Glutamatergic neuron (in vitro differentiated cells): Measurements from ENCODE around the gene UMAD1. TPM values are rescaled to one million over a fixed set of nuclear protein-coding genes. Genes with fewer than 3 reads are reported as not detected.

Experiments
- DNase-seq: peaks from one replicate; pipeline ENCODE4 v3.0.0; 2022
- H3K27ac Mint-ChIP-seq: one replicate; pipeline ENCODE4 v1.8.0; 2020; ENCODE audit warnings: mild to moderate bottlenecking, mixed read lengths, inconsistent platforms; ENCODE audit not compliant: unreplicated experiment
- H3K27me3 Mint-ChIP-seq: one replicate; pipeline ENCODE4 v1.8.0; 2020; ENCODE audit warnings: mild to moderate bottlenecking, moderate library complexity, mixed read lengths, inconsistent platforms; ENCODE audit not compliant: unreplicated experiment
- H3K36me3 Mint-ChIP-seq: one replicate; pipeline ENCODE4 v1.8.0; 2020; ENCODE audit warnings: mild to moderate bottlenecking, mixed read lengths, inconsistent platforms; ENCODE audit not compliant: unreplicated experiment
- H3K4me1 Mint-ChIP-seq: one replicate; pipeline ENCODE4 v1.8.0; 2020; ENCODE audit warnings: mild to moderate bottlenecking, low read depth, mixed read lengths, inconsistent platforms; ENCODE audit not compliant: unreplicated experiment
- H3K4me3 Mint-ChIP-seq: one replicate; pipeline ENCODE4 v1.8.0; 2020; ENCODE audit warnings: mild to moderate bottlenecking, mixed read lengths, inconsistent platforms; ENCODE audit not compliant: unreplicated experiment
- H3K9me3 Mint-ChIP-seq: one replicate; pipeline ENCODE4 v1.8.0; 2020; ENCODE audit warnings: mild to moderate bottlenecking, moderate library complexity, mixed read lengths, inconsistent platforms; ENCODE audit not compliant: unreplicated experiment
- CTCF ChIP-seq: fragments of 200-600 bp; sonication (generic); IDR thresholded peaks from one replicate; pipeline ENCODE4 v1.5.0; 2021; ENCODE audit not compliant: partially characterized antibody, unreplicated experiment
- total RNA-seq: library from RNA; stranded (reverse); fragmentation: NEBNext Ultra II Directional; extraction: Animal tissue kit (Norgen Biotek cat#: 25700); gene quantifications from one replicate; pipeline ENCODE4 v1.2.1, GENCODE V29; 2021; ENCODE audit not compliant: unreplicated experiment

UMAD1 gene
- total RNA-seq, 1 donor from 2014 or later = 5.2 TPM

- H3K27ac Mint-ChIP-seq = no peak overlapping the region
- H3K9me3 Mint-ChIP-seq = no peaks in the 10 kb centered on the region
- H3K4me1 Mint-ChIP-seq = peaks cover 16% of the 10 kb centered on the region
- TF ChIP-seq CTCF = no peak
- H3K27me3 Mint-ChIP-seq = no peaks in the 10 kb centered on the region
- H3K4me3 Mint-ChIP-seq = no peak overlapping the region
- no peaks in the 10 kb centered on the region for H3K36me3 Mint-ChIP-seq
- DNase-seq = no peak
Observed at GRCh38 chr7:7920481-7920880, 279.9 kb downstream of the UMAD1 start.

- no peaks in the 10 kb centered on the region for H3K9me3 Mint-ChIP-seq
- H3K27me3 Mint-ChIP-seq = no peaks in the 10 kb centered on the region
- H3K36me3 Mint-ChIP-seq = no peaks in the 10 kb centered on the region
- no peak for TF ChIP-seq CTCF
- no peak for DNase-seq
- H3K4me3 Mint-ChIP-seq = no peak overlapping the region
- H3K27ac Mint-ChIP-seq = no peak overlapping the region
- H3K4me1 Mint-ChIP-seq = peaks cover 16% of the 10 kb centered on the region
Observed at GRCh38 chr7:7921830-7922229, 281.3 kb downstream of the UMAD1 start.

- H3K27me3 Mint-ChIP-seq = no peaks in the 10 kb centered on the region
- no peak overlapping the region for H3K27ac Mint-ChIP-seq
- H3K4me3 Mint-ChIP-seq = no peak overlapping the region
- H3K4me1 Mint-ChIP-seq = peaks cover 16% of the 10 kb centered on the region
- no peaks in the 10 kb centered on the region for H3K9me3 Mint-ChIP-seq
- no peak for DNase-seq
- TF ChIP-seq CTCF = no peak
- H3K36me3 Mint-ChIP-seq = no peaks in the 10 kb centered on the region
Observed at GRCh38 chr7:7922684-7923385, 282.3 kb downstream of the UMAD1 start.

GRCh38 chr7:7923818-7924217 lies 283.3 kb downstream of the UMAD1 start:
- H3K27me3 Mint-ChIP-seq = no peaks in the 10 kb centered on the region
- H3K27ac Mint-ChIP-seq = no peak overlapping the region
- no peak for TF ChIP-seq CTCF
- H3K4me1 Mint-ChIP-seq = peaks cover 16% of the 10 kb centered on the region
- H3K36me3 Mint-ChIP-seq = no peaks in the 10 kb centered on the region
- no peak overlapping the region for H3K4me3 Mint-ChIP-seq
- DNase-seq = no peak
- H3K9me3 Mint-ChIP-seq = no peaks in the 10 kb centered on the region

- Mint-ChIP-seq H3K4me3 (no peak overlapping the region), H3K27ac (no peak overlapping the region), H3K9me3 (no peaks in the 10 kb centered on the region), H3K27me3 (no peaks in the 10 kb centered on the region), H3K4me1 (peaks cover 16% of the 10 kb centered on the region), H3K36me3 (no peaks in the 10 kb centered on the region)
- no peak for TF ChIP-seq CTCF
- no peak for DNase-seq
Observed at GRCh38 chr7:7924303-7924702, 283.8 kb downstream of the UMAD1 start.

Other genes starting within 250 kb of the UMAD1 start
- gene COL28A1, start 104.9 kb upstream of the UMAD1 start, total RNA-seq = 0.39 TPM
- 30.9 TPM for gene MIOS, start 73.9 kb upstream of the UMAD1 start, total RNA-seq
- gene RPA3, start 77.9 kb downstream of the UMAD1 start, total RNA-seq = 20.7 TPM